AG09319 (cell line): Measurements from ENCODE around the gene LRRC10B.

ENCODE experiments used
- DNase-seq: peaks from one replicate; pipeline ENCODE4 v3.0.0-alpha.2; 2010; ENCODE audit warnings: low read depth; ENCODE audit errors: extremely low read depth
- TF ChIP-seq, protein P1 (sequence below): IDR thresholded peaks from 2 replicates; pipeline ENCODE4 v1.5.1; 2011; ENCODE audit warnings: low read depth, mild to moderate bottlenecking, inconsistent platforms, low read length, moderate library complexity

Gene LRRC10B

DNA sequence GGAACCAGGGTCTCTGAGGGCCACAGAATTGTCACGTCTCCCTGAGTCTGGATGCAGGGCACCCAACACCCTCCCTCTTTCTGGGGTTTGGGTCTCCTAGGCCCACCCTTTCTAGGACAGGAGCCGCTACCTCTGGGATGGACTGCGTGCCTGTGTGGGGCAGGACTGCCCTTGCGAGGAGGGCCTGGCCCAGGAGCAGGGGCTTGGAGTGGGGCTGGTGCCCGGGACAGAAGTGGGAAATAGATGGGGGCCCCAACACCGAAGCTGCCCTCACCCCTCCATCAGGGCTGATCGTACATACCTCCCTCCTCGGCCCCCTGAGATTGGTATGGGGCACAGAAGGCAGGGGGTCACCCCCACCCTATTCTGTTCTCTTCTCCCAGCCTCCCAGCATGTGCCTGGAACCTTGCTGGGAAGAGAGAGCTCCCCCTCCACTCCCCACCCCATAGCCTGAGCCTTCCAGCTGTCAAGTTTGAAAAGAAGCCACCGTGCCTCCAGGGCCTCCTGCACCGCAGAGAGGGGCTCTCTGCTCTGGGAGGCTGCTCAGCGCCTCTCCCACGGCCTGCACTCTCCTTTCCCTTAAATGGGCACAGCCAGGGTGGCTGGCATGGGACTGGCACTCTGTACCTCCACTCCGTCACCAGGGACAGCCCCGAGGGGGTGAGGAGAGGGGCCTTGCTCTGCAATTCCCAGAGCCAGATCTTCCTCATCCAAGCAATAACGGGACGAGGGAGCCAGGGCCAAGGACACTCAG, 1.8 kb downstream of the LRRC10B start:
- no peak for DNase-seq
- TF ChIP-seq, protein P1, sequence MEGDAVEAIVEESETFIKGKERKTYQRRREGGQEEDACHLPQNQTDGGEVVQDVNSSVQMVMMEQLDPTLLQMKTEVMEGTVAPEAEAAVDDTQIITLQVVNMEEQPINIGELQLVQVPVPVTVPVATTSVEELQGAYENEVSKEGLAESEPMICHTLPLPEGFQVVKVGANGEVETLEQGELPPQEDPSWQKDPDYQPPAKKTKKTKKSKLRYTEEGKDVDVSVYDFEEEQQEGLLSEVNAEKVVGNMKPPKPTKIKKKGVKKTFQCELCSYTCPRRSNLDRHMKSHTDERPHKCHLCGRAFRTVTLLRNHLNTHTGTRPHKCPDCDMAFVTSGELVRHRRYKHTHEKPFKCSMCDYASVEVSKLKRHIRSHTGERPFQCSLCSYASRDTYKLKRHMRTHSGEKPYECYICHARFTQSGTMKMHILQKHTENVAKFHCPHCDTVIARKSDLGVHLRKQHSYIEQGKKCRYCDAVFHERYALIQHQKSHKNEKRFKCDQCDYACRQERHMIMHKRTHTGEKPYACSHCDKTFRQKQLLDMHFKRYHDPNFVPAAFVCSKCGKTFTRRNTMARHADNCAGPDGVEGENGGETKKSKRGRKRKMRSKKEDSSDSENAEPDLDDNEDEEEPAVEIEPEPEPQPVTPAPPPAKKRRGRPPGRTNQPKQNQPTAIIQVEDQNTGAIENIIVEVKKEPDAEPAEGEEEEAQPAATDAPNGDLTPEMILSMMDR = no peak

DNA sequence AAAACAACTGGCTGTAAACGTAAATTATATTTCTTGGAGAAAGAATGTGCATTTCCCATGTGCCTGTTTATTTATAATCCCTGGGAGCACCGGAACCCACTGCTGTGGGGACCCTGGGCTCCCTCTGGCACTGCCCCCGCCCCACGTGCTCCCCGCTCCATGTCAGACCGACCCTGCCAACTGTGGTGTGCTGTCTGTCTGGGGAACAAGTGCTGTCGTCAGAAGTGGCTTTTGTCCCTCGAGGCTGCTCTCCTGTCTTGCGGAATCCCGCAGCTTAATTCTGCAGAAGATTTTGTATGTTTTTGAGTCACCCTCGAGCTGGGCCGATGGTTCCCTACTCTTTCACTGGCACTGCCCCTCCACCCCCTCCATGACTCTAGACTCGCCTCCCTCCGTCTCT, 2.4 kb downstream of the LRRC10B start:
- no peak for DNase-seq

DNA sequence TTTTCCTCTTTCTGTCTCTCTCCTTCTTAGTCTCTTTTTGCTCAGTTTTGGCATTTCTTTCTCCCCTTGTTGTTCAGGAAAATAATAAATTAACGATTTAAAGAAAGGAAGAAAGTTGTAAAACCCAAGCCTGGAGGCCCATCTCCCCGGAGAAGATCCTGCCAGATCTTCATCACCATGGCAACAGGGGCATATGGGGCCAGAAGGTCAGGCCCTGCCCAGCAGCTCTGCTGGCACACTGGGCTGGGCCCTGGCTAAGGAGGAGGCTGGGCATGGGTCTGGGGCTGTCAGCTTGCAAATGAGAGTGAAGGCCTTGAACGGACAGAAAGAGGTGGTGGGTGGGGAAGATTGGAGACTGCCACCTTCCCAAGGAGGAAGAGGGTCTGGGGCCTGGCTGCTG, 2.8 kb downstream of the LRRC10B start:
- TF ChIP-seq, protein P1 = no peak
- DNase-seq = no peak

More for the DNA sequence above, 2.4 kb downstream of the LRRC10B start:
- TF ChIP-seq, protein P1 = no peak

DNA sequence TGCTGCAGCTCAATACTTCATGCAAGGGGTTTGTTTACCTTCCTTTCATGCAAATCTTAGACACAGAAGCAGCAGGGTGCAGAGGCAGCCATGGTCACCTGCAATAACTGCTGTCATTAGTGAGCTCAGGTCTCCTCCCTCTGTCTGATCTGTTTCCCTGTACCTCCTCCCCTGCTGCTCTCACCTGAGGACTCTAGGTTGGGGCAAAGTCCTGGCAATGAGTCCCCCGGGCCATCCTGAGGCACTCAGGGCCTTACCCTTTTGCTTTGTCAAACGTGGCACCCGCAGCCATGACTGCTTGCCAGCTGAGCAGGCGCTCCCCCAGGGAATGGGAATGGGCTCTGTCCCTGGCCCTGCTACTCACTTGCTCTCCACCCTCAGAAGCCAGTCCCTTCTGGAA, 3.9 kb downstream of the LRRC10B start:
- TF ChIP-seq, protein P1 = no peak
- DNase-seq = no peak

DNA sequence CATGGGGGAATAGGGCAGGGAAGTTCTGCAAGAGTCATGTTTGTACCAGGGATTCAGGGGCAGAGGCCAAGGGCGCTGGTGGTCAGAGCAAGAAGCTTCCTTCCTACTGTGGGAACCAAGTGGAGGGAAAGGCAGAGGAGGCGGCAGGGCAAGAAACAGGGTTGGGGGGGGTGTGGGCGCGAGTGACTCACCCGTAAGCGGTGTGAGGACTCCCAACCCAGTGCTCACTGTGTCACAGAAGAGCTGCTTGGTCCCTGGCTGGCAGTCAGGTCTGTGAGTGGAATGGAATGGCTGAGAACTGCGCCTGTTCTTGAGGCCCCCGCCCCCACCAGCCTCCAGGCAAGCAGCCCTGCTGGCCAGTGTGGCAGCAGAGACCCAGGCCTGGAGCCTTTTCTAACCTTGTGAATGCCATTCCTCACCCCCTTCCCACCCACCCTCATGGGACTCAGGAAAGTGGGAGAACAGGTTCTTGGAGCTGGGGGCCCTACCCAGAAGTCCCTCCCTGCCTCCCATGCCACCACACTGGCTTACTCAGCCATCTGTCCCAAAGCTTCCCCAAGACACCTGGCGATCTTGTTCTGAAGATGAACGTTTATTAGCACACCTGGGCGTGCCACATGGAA, 4.7 kb downstream of the LRRC10B start:
- DNase-seq = no peak
- TF ChIP-seq, protein P1 = no peak

DNA sequence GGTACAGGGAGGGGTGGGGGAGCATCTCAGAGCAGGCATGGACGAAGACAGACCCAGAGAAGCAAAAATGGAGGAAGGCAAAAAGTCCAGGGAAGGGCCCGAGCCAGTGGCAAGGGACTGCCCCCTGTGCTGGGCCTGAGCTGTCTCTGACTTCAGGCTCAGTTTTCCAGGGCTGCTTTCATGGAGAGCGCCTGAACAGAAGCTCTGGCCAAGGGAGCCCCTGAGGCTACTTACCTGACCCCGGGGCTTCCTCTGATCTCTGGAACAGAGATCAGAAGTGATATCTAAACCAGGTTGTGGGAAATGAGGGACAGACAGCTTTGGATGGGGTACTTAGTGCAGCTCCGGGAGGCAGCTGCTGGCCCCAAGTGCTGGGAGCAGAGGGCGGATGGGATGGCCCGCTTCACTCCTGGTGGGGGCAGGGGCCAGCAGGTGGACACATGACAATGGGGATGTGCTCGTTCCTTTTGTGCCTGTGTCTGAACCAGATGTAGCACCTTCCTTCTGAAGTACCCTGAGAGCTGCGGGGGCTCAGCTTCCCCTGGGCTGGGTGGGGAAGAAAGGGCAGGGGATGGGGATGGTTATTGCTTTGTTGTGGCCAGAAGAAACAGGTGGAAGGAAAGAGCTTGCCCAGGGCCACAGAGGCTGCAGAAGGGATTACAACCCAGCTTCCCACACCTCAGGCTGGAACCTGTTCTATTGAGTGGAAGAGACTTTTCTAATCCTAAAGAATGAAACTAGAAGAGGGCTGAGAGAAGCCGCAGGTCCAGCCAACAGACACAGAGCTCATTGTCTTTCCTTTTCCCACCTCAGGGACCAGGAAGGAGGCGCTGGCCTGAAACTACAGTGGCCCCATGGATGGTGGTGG, 5.7 kb downstream of the LRRC10B start:
- no peak for DNase-seq
- TF ChIP-seq, protein P1 = no peak

DNA sequence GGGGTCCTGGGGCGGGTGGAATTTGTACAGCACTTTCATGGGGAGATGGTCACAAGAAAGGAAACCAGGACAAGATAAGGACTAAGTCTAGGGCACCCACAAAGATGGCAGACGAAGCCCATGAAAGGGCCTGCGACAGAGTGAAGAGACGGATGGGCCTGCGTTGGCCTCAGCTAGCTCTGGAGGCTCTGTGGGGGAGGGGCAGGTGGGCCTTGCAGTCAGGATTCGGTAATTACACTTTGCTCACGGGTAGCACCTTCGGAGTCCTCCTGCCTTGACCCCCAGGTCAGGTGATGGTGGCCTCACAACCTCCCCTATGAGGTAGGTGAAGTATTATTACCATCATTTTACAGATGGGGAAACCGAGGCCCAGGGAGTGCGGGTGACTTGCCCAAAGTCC, 7.1 kb downstream of the LRRC10B start:
- no peak for DNase-seq
- TF ChIP-seq, protein P1 = no peak
